Nephron (organoid): Measurements from ENCODE around the gene PANK3.
A peak's percentile ranks its signal among the peaks of the same experiment; 100 is the strongest.
"Not testable (repeated sequence)": the region's sequence is repeated elsewhere in the genome, so short reads cannot be mapped to it uniquely, and the experiment has no call there.

Source experiments
- H3K27ac Mint-ChIP-seq, 3 experiments: 2 replicates each; pipeline ENCODE4 v1.8.0; 2020; ENCODE audit warnings: mixed read lengths in 3 of 3, mild to moderate bottlenecking in 2 of 3, moderate library complexity in 1 of 3
- H3K27me3 Mint-ChIP-seq: 2 replicates; pipeline ENCODE4 v1.8.0; 2021; ENCODE audit warnings: low read depth, mild to moderate bottlenecking, moderate library complexity, mixed read lengths
- H3K36me3 Mint-ChIP-seq: 2 replicates; pipeline ENCODE4 v1.8.0; 2020; ENCODE audit warnings: low read depth, mixed read lengths
- H3K4me1 Mint-ChIP-seq: 2 replicates; pipeline ENCODE4 v1.8.0; 2020; ENCODE audit warnings: mixed read lengths
- H3K4me3 Mint-ChIP-seq, 3 experiments: 2 replicates each; pipeline ENCODE4 v1.8.0; 2020; ENCODE audit warnings: mild to moderate bottlenecking in 3 of 3, mixed read lengths in 3 of 3, moderate library complexity in 2 of 3
- H3K9me3 Mint-ChIP-seq: 2 replicates; pipeline ENCODE4 v1.8.0; 2020; ENCODE audit warnings: mixed read lengths
- CTCF ChIP-seq, 3 experiments: fragments of 200-600 bp; sonication (generic); IDR thresholded peaks; one replicate each; pipeline ENCODE4 v1.5.0; 2021; ENCODE audit warnings: antibody characterized with exemption in 3 of 3; ENCODE audit not compliant: unreplicated experiment in 3 of 3

The PANK3 gene

DNA sequence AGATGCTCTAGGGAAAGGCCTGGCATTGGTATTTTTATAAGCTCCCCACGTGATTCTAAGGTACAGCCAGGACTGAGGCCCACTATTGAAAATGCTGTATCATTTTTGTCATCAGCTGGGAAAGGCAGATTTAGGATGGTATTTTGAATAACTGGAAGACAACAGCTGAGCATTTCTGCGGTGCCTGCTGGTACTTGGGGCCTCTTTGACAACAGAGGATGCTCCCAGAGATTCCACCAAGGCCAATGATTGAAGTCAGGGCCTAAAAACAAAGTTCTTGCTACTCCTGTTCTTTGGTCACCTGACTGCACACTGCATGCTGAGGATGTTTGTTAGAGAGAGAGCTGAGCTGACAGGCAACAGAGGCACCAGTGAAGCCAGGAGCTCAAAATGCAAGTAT, 42.0 kb downstream of the PANK3 start:
- no peak for TF ChIP-seq CTCF (IDR thresholded peaks at IDR 0.05; ENCODE audit: unreplicated experiment in 3 of 3)
- peaks cover 12% of the 10 kb centered on the region for H3K27me3 Mint-ChIP-seq
- no peaks in the 10 kb centered on the region for H3K36me3 Mint-ChIP-seq
- H3K9me3 Mint-ChIP-seq, result no peaks in the 10 kb centered on the region
- no peak overlapping the region for H3K4me3 Mint-ChIP-seq
- no peak overlapping the region for H3K27ac Mint-ChIP-seq
- H3K4me1 Mint-ChIP-seq, result no peaks in the 10 kb centered on the region

DNA sequence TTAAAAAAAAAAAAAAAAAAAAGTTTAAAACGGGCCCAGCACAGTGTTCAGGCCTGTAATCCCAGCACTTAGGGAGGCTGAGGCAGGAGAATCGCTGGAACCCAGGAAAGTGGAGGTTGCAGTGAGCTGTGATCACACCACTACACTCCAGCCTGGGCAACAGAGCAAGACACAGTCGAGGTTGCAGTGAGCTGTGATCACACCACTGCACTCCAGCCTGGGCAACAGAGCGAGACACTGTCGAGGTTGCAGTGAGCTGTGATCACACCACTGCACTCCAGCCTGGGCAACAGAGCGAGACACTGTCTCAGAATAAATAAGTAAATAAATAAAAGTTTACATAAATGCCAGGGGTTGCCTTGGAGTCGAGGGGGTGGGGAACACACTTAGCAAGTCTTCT, 44.8 kb downstream of the PANK3 start:
- H3K36me3 Mint-ChIP-seq, H3K9me3 Mint-ChIP-seq, H3K4me3 Mint-ChIP-seq, H3K27ac Mint-ChIP-seq, H3K4me1 Mint-ChIP-seq: not testable (repeated sequence)
- peaks cover 30% of the 10 kb centered on the region for H3K27me3 Mint-ChIP-seq

DNA sequence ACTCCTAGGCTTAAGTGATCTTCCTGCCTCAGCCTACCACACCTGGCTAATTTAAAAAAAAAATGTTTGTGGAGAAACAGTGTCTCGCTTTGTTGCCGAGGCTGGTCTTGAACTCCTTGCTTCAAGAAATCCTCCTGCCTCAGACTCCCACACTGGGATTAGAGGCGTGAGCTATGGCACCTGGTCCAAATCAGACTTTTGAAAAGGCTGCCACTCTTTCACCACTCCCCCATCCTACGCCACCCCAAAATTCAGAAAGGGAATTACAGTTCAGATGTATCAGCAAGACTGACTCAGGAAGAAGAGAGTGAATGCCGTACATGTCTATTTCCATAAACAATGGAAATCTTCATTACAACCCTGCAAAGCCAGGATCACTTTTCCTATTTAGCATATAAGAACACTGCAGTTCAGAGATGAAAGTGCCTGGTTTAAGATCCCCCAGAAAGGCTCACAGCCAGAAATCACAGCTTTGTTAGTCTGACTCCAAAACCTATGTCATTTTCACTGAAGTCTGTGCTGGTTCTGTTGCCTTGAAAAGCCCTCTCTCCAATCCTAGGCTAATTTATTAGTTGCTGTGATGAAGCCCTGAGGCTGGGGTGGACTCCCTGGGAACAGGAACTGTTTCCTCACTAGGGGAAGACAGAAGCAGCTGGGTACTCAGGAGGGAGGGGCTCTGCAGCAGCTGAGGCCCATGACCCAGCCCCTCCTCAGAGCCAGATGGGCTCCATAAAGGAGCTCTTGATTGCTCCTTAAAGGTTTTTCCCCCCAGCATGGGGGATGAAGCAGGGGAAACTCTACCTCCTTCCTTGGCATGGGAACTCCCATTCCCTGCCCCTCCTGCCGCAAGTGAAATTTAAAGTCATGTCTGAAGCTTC, 46.9 kb downstream of the PANK3 start:
- peaks cover 43% of the 10 kb centered on the region for H3K27me3 Mint-ChIP-seq
- H3K27ac Mint-ChIP-seq, result no peak overlapping the region
- H3K36me3 Mint-ChIP-seq, result peaks cover 7% of the 10 kb centered on the region
- TF ChIP-seq CTCF (IDR thresholded peaks at IDR 0.05; ENCODE audit: unreplicated experiment in 3 of 3), result no peak
- H3K4me1 Mint-ChIP-seq, result no peaks in the 10 kb centered on the region
- peak overlapping the region; percentile 41 to 56 (median 48) for H3K4me3 Mint-ChIP-seq
- no peaks in the 10 kb centered on the region for H3K9me3 Mint-ChIP-seq

GRCh38 chr5:168531191-168531590, 48.0 kb downstream of the PANK3 start:
- Mint-ChIP-seq H3K4me3 (peak overlapping the region; percentile 75 to 81 (median 77)), H3K4me1 (no peaks in the 10 kb centered on the region), H3K27me3 (peaks cover 43% of the 10 kb centered on the region), H3K27ac (no peak overlapping the region), H3K9me3 (no peaks in the 10 kb centered on the region), H3K36me3 (peaks cover 7% of the 10 kb centered on the region)
- no peak for TF ChIP-seq CTCF (IDR thresholded peaks at IDR 0.05; ENCODE audit: unreplicated experiment in 3 of 3)

DNA sequence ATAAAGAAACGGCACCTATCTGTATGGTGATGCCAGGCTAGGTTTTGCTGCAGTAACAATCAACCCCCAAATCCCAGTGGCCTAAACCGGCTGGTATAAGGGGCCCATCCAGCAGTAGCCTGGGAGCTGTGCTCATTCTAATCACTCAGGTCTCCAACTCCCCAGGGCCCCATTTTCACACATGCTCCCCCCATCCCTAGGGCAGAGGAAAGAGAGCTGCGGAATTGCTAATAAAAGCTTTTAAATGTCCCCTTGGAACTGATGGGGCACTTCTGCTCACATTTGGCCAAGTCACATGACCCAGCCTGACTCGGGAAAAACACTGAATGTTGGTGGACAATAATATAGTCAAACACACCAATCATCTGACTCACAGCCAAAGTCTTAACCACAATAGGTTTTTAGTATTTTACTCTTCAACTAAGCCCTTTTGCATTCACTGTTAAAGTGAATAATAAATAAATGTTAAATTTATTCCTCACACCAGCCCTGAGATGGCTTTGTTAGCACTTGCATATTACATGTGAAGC, 48.5 kb downstream of the PANK3 start:
- Mint-ChIP-seq H3K4me1 (no peaks in the 10 kb centered on the region), H3K27me3 (peaks cover 43% of the 10 kb centered on the region), H3K36me3 (peaks cover 7% of the 10 kb centered on the region), H3K27ac (no peak overlapping the region), H3K4me3 (peak overlapping the region; percentile 75 to 81 (median 77)), H3K9me3 (no peaks in the 10 kb centered on the region)
- no peak for TF ChIP-seq CTCF (IDR thresholded peaks at IDR 0.05; ENCODE audit: unreplicated experiment in 3 of 3)

GRCh38 chr5:168529374-168530234, 49.6 kb downstream of the PANK3 start:
- H3K27me3 Mint-ChIP-seq, result peaks cover 43% of the 10 kb centered on the region
- no peaks in the 10 kb centered on the region for H3K9me3 Mint-ChIP-seq
- H3K4me3 Mint-ChIP-seq, result peak overlapping the region; percentile 75 to 81 (median 77)
- no peaks in the 10 kb centered on the region for H3K4me1 Mint-ChIP-seq
- no peak for TF ChIP-seq CTCF (IDR thresholded peaks at IDR 0.05; ENCODE audit: unreplicated experiment in 3 of 3)
- H3K36me3 Mint-ChIP-seq, result peaks cover 7% of the 10 kb centered on the region
- H3K27ac Mint-ChIP-seq, result no peak overlapping the region
